ENCODE measurements around the gene SIT1. TPM values are rescaled to one million over a fixed set of nuclear protein-coding genes. Genes with fewer than 3 reads are reported as not detected.
A peak's percentile ranks its signal among the peaks of the same experiment; 100 is the strongest.

The SIT1 gene
- total RNA-seq, 6 donors from 2014 or later, result 1.1 to 3.1 (median 1.8) TPM; not detected in 1

GRCh38 chr9:35609001-35609819, 41.5 kb downstream of the SIT1 start:
- H3K9me3 ChIP-seq, result no peaks in the 10 kb centered on the region
- peaks cover 18 to 29% (median 28%) of the 10 kb centered on the region in 4 donors for H3K36me3 ChIP-seq
- H3K27ac ChIP-seq, result no peak overlapping the region
- DNase-seq (peak in 1 of 2 donors; percentile 75), ATAC-seq (ENCODE audit: low FRiP score in 2 of 2) (no peak)
- H3K4me3 ChIP-seq, result no peak overlapping the region
- WGBS, 2 donors, result 95% methylated on average over 23 to 29 of the region's 31 CpGs
- peaks cover 13 to 30% (median 16%) of the 10 kb centered on the region in 4 donors for H3K4me1 ChIP-seq
- TF ChIP-seq POLR2A (IDR thresholded peaks at IDR 0.05) (no peak), POLR2AphosphoS5 (IDR thresholded peaks at IDR 0.05) (no peak), CTCF (IDR thresholded peaks at IDR 0.05) (no peak), EP300 (IDR thresholded peaks at IDR 0.05) (no peak)
- H3K27me3 ChIP-seq, result no peaks in the 10 kb centered on the region

GRCh38 chr9:35608221-35608620, 42.5 kb downstream of the SIT1 start:
- TF ChIP-seq POLR2A (IDR thresholded peaks at IDR 0.05), result no peak
- TF ChIP-seq CTCF (IDR thresholded peaks at IDR 0.05), result no peak
- TF ChIP-seq EP300 (IDR thresholded peaks at IDR 0.05), result no peak
- no peak for TF ChIP-seq POLR2AphosphoS5 (IDR thresholded peaks at IDR 0.05)
- H3K27me3 ChIP-seq, result no peaks in the 10 kb centered on the region
- no peaks in the 10 kb centered on the region for H3K9me3 ChIP-seq
- no peak overlapping the region for H3K4me3 ChIP-seq
- ATAC-seq (ENCODE audit: low FRiP score in 2 of 2), result no peak
- H3K27ac ChIP-seq, result no peak overlapping the region
- peaks cover 18 to 29% (median 28%) of the 10 kb centered on the region in 4 donors for H3K36me3 ChIP-seq
- 88 to 100% methylated on average over 1 to 7 of the region's 7 CpGs for WGBS, 2 donors
- DNase-seq, result no peak
- H3K4me1 ChIP-seq, result peaks cover 13 to 35% (median 20%) of the 10 kb centered on the region in 4 donors

- Histone ChIP-seq H3K4me1 (peaks cover 18 to 41% (median 25%) of the 10 kb centered on the region in 4 donors), H3K27me3 (no peaks in the 10 kb centered on the region), H3K36me3 (peaks cover 18 to 29% (median 28%) of the 10 kb centered on the region in 4 donors), H3K27ac (peak overlapping the region in 1 of 4 donors; percentile 95), H3K4me3 (peak overlapping the region in 1 of 4 donors; percentile 96), H3K9me3 (no peaks in the 10 kb centered on the region)
- no peak for DNase-seq
- ATAC-seq (ENCODE audit: low FRiP score in 2 of 2), result no peak
- no peak for TF ChIP-seq POLR2A (IDR thresholded peaks at IDR 0.05)
- TF ChIP-seq POLR2AphosphoS5 (IDR thresholded peaks at IDR 0.05), result no peak
- TF ChIP-seq CTCF (IDR thresholded peaks at IDR 0.05), result no peak
- TF ChIP-seq EP300 (IDR thresholded peaks at IDR 0.05), result no peak
- WGBS, 2 donors, result 68 to 81% methylated on average over 7 of the region's 7 CpGs
These were observed 44.0 kb downstream of the SIT1 start for GRCh38 chr9:35606726-35607125.

GRCh38 chr9:35606138-35606504, 44.6 kb downstream of the SIT1 start:
- DNase-seq (no peak), ATAC-seq (ENCODE audit: low FRiP score in 2 of 2) (no peak)
- Histone ChIP-seq H3K36me3 (peaks cover 18 to 29% (median 28%) of the 10 kb centered on the region in 4 donors), H3K4me3 (peak overlapping the region; percentile 26 to 99 (median 94)), H3K27me3 (no peaks in the 10 kb centered on the region), H3K4me1 (peaks cover 18 to 37% (median 25%) of the 10 kb centered on the region in 4 donors), H3K9me3 (no peaks in the 10 kb centered on the region), H3K27ac (peak overlapping the region in 3 of 4 donors; percentile 84 to 95 (median 91))
- TF ChIP-seq POLR2AphosphoS5 (IDR thresholded peaks at IDR 0.05) (no peak), POLR2A (IDR thresholded peaks at IDR 0.05) (no peak), EP300 (IDR thresholded peaks at IDR 0.05) (no peak), CTCF (IDR thresholded peaks at IDR 0.05) (no peak)
- WGBS, 2 donors, result 7 to 8% methylated on average over 5 of the region's 5 CpGs
